Neural progenitor cell (in vitro differentiated cells): Measurements from ENCODE around the gene PLEKHM1. TPM values are rescaled to one million over a fixed set of nuclear protein-coding genes. Genes with fewer than 3 reads are reported as not detected.
A peak's percentile ranks its signal among the peaks of the same experiment; 100 is the strongest.
"Not testable (repeated sequence)": the region's sequence is repeated elsewhere in the genome, so short reads cannot be mapped to it uniquely, and the experiment has no call there.

Experiments
- DNase-seq: peaks from one replicate; pipeline ENCODE4 v3.0.0-alpha.2; 2016; ENCODE audit warnings: low spot score
- H2AFZ ChIP-seq: fragments of 200-600 bp; sonication (generic); replicated peaks from 2 replicates; pipeline ENCODE4 v1.6.1; 2016; ENCODE audit warnings: antibody characterized with exemption
- H3F3A ChIP-seq: fragments of 200-600 bp; sonication (generic); 2 replicates; pipeline ENCODE4 v1.6.1; 2016; ENCODE audit warnings: antibody characterized with exemption, low read depth
- H3K27ac ChIP-seq: fragments of 200-600 bp; sonication (generic); 2 replicates; pipeline ENCODE4 v1.5.1; 2016; ENCODE audit warnings: mild to moderate bottlenecking
- H3K27me3 ChIP-seq: fragments of 200-600 bp; sonication (generic); 2 replicates; pipeline ENCODE4 v1.6.1; 2016; ENCODE audit warnings: mild to moderate bottlenecking, moderate library complexity
- H3K36me3 ChIP-seq: fragments of 200-600 bp; sonication (generic); 2 replicates; pipeline ENCODE4 v1.5.1; 2016
- H3K4me1 ChIP-seq: fragments of 200-600 bp; sonication (generic); 2 replicates; pipeline ENCODE4 v1.6.1; 2016; ENCODE audit warnings: mixed run types
- H3K4me2 ChIP-seq: fragments of 200-600 bp; sonication (generic); 2 replicates; pipeline ENCODE4 v1.6.1; 2016
- H3K4me3 ChIP-seq: fragments of 200-600 bp; sonication (generic); 2 replicates; pipeline ENCODE4 v1.5.1; 2016
- H3K79me2 ChIP-seq: fragments of 200-600 bp; sonication (generic); 2 replicates; pipeline ENCODE4 v1.6.1; 2016; ENCODE audit warnings: low read depth
- H3K9ac ChIP-seq: fragments of 200-600 bp; sonication (generic); 2 replicates; pipeline ENCODE4 v1.6.1; 2016
- H3K9me3 ChIP-seq: fragments of 200-600 bp; sonication (generic); 2 replicates; pipeline ENCODE4 v1.5.1; 2016; ENCODE audit warnings: low read depth
- H4K20me1 ChIP-seq: fragments of 200-600 bp; sonication (generic); 2 replicates; pipeline ENCODE4 v1.6.1; 2016; ENCODE audit warnings: low read depth
- H3K27ac Mint-ChIP-seq: 3 replicates; pipeline ENCODE4 v1.8.0; 2021; ENCODE audit warnings: mixed read lengths
- H3K27me3 Mint-ChIP-seq: 2 replicates; pipeline ENCODE4 v1.8.0; 2022; ENCODE audit warnings: low read depth, mild to moderate bottlenecking, inconsistent platforms, moderate library complexity, mixed read lengths; ENCODE audit not compliant: insufficient read depth
- H3K36me3 Mint-ChIP-seq: 3 replicates; pipeline ENCODE4 v1.8.0; 2021; ENCODE audit warnings: mixed read lengths
- H3K4me1 Mint-ChIP-seq: 3 replicates; pipeline ENCODE4 v1.8.0; 2021; ENCODE audit warnings: mixed read lengths
- H3K4me3 Mint-ChIP-seq: 3 replicates; pipeline ENCODE4 v1.8.0; 2021; ENCODE audit warnings: mild to moderate bottlenecking, moderate library complexity, mixed read lengths
- H3K9me3 Mint-ChIP-seq: 3 replicates; pipeline ENCODE4 v1.8.0; 2020; ENCODE audit warnings: mixed read lengths
- total RNA-seq: library from RNA; depleted of rRNA; stranded (reverse); fragments of >200 nt; gene quantifications from 2 replicates; pipeline ENCODE4 v1.2.3, GENCODE V29; 2015; ENCODE audit warnings: low replicate concordance
- TF ChIP-seq, protein P1 (sequence below): fragments of 200-600 bp; sonication (generic); IDR thresholded peaks from 2 replicates; pipeline ENCODE4 v1.5.1; 2017; ENCODE audit warnings: antibody characterized with exemption, mild to moderate bottlenecking

PLEKHM1 gene
- total RNA-seq = 6.2 and 7.0 TPM in 2 replicates

DNA sequence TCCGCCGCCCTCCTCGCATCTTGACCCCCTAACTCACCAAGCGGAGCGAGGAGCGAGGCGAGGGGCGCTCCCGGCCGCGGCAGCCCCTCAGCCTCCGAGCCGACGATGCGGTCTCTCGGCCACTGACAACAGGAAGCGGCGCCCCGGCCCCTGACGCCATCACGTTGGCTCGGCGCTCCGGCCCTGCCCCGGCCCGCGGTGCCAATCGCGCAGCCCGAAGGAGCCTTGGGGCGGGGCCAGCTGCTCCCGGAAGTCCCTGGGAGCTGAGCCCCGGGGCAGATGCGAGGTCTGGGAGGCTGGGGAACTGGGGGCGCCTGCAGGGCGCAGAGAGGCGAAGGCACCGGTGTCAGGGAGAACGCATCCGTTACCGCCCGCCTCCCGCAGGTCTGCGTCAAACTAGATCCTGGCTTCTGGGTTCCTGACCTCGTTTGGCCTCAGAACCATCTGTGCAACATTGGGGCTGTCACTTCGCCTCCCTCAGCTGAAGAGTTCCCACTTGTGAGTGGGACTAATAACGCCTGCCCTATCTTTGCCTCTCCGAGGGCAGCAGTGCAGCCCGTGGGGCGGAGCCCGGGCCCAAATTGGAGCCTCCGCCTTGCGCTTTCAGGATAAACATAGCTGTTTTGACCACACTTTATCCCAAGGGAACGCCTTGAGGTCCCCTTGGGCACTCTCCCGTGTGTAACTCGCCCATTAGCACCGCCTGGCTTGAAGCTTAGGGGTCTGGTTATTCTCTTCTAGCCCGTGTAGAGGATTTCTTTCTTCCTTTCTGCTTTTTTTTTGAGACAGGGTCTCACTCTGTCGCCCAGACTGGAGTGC lies at the start of gene PLEKHM1:
Gene PLEKHM1, minus strand, starts transcription at position 107 of the 819 bp plus-strand sequence. CDS start 8,237 bp downstream, outside the sequence.
- not testable (repeated sequence) for H3K36me3 Mint-ChIP-seq, H3K27ac ChIP-seq, H3K36me3 ChIP-seq, H3K9me3 Mint-ChIP-seq, H3K4me1 ChIP-seq, H3K9me3 ChIP-seq, H3K79me2 ChIP-seq, H3K9ac ChIP-seq, H4K20me1 ChIP-seq, H3K27ac Mint-ChIP-seq, H3K27me3 ChIP-seq, H3K27me3 Mint-ChIP-seq, H3F3A ChIP-seq
- DNase-seq = peak; percentile 88
- H3K4me3 Mint-ChIP-seq = peak within 1 kb of the TSS; percentile 91
- Histone ChIP-seq H2AFZ (peak within 1 kb of the TSS; percentile 76), H3K4me3 (peak within 1 kb of the TSS; percentile 83), H3K4me2 (peak within 1 kb of the TSS; percentile 86)
- H3K4me1 Mint-ChIP-seq = peaks cover 11% of the 10 kb centered on the region

DNA sequence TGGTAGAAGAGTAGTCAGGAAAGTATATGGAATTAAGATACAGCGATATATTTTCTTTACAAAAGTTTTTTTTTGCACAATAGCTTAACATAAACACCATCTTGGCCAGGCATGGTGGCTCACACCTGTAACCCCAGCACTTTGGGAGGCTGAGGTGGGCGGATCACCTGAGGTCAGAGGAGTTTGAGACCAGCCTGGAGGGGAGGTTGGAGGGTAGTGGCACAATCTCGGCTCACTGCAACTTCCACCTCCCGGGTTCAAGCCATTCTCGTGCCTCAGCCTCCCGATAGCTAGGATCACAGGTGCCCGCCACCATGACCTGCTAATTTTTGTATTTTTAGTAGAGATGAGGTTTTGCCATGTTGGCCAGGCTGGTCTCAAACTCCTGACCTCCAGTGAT lies 47.6 kb upstream of the PLEKHM1 start:
- not testable (repeated sequence) for H3K36me3 Mint-ChIP-seq, DNase-seq, H3K4me2 ChIP-seq, H3K27me3 Mint-ChIP-seq, H3K9ac ChIP-seq, H3K27ac ChIP-seq, H3K4me3 Mint-ChIP-seq, H3K9me3 ChIP-seq, H3K27ac Mint-ChIP-seq, H3K9me3 Mint-ChIP-seq, H2AFZ ChIP-seq, H4K20me1 ChIP-seq, H3F3A ChIP-seq, H3K27me3 ChIP-seq, H3K4me1 ChIP-seq, H3K4me3 ChIP-seq, H3K79me2 ChIP-seq, H3K36me3 ChIP-seq, H3K4me1 Mint-ChIP-seq

DNA sequence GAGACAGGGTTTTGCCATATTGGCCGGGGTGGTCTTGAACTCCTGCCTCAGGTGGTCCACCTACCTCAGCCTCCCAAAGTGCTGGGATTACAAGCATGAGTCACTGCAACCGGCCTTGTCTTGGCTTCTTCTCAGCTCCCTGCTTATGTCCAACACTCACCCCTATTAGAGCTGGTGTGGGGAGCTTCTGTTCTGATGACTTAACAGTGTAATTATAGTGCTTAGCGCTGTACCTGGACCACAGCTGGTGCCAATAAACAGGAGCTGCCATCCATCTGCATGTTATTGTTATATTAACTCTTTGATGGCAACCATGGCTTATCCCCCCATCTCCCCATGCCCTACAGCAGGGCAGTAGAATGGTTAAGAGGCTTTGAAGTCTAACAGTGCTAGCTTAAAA lies 15.6 kb upstream of the PLEKHM1 start:
- H3K9me3 ChIP-seq, H3F3A ChIP-seq, H3K79me2 ChIP-seq, H3K9me3 Mint-ChIP-seq, H3K27me3 Mint-ChIP-seq, H3K4me2 ChIP-seq, H3K4me3 Mint-ChIP-seq, H4K20me1 ChIP-seq, H3K27ac ChIP-seq, H3K36me3 ChIP-seq, H3K27ac Mint-ChIP-seq, DNase-seq, H3K36me3 Mint-ChIP-seq, H3K4me1 ChIP-seq, H2AFZ ChIP-seq, H3K4me3 ChIP-seq, H3K27me3 ChIP-seq, H3K9ac ChIP-seq, H3K4me1 Mint-ChIP-seq: not testable (repeated sequence)

DNA sequence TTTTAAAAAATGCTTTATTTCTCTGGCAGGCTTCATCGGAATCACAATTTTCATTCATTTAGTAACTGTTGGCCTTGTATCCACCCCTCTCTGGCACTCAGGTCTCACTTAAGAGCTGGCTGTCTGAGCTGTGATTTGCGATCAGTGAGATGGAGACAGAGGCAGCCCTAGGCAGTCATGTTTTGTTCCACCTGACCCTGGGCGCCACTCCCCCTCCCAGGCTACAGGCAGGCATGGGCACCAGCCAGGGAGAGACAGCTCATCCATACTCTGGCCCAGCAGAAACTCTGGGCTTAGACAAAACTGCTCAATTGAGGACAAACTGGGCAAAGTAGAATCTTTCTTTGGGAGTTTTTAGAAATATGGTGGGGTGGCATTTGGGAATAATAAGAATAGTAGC lies 14.7 kb upstream of the PLEKHM1 start:
- not testable (repeated sequence) for H3K27me3 Mint-ChIP-seq, H3K4me2 ChIP-seq, H3K36me3 ChIP-seq, H3F3A ChIP-seq, H3K9me3 Mint-ChIP-seq, DNase-seq, H3K9ac ChIP-seq, H3K36me3 Mint-ChIP-seq, H2AFZ ChIP-seq, H3K27ac Mint-ChIP-seq, H3K9me3 ChIP-seq, H4K20me1 ChIP-seq, H3K4me1 Mint-ChIP-seq, H3K4me1 ChIP-seq, H3K27ac ChIP-seq, H3K4me3 ChIP-seq, H3K79me2 ChIP-seq, H3K27me3 ChIP-seq, H3K4me3 Mint-ChIP-seq

DNA sequence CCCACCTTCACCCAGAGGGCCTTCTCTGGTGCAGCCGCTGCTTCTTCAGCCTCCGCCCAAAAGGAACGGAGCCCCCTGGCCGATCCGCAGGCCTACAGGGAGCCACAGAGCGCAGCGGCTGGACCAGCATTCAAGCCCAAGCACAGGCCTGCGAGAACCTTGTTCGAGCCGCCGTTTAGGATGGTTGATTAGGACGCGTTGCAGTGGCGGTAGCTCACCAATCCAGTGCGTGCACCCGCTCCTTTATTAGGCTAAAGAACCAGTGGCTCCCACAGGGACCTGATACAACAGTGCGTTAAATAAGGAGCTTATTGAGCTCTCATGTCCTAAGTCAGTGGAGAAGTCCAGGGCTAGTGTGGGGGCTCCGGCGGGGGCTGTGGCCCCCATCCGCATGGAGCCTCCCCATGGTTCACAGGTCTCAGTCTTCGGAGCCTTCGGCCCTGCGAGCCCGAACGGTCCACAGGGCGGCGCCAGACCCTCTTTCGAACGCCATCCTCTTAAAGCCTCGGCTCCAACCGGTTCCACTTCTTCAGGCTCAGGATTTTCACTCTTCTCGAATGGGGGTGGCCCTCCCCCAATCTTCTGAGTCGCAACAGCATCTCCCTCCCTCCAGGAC lies 10.7 kb upstream of the PLEKHM1 start:
- not testable (repeated sequence) for H3K4me3 Mint-ChIP-seq, H3K79me2 ChIP-seq, H2AFZ ChIP-seq, H3K9ac ChIP-seq, H3K27ac ChIP-seq, H3K4me1 Mint-ChIP-seq, H3K36me3 Mint-ChIP-seq, H3K9me3 Mint-ChIP-seq, H4K20me1 ChIP-seq, H3K27me3 ChIP-seq, H3F3A ChIP-seq, H3K9me3 ChIP-seq, DNase-seq, H3K27ac Mint-ChIP-seq, H3K4me2 ChIP-seq, H3K27me3 Mint-ChIP-seq, H3K4me1 ChIP-seq, H3K4me3 ChIP-seq, H3K36me3 ChIP-seq
- TF ChIP-seq, protein P1, sequence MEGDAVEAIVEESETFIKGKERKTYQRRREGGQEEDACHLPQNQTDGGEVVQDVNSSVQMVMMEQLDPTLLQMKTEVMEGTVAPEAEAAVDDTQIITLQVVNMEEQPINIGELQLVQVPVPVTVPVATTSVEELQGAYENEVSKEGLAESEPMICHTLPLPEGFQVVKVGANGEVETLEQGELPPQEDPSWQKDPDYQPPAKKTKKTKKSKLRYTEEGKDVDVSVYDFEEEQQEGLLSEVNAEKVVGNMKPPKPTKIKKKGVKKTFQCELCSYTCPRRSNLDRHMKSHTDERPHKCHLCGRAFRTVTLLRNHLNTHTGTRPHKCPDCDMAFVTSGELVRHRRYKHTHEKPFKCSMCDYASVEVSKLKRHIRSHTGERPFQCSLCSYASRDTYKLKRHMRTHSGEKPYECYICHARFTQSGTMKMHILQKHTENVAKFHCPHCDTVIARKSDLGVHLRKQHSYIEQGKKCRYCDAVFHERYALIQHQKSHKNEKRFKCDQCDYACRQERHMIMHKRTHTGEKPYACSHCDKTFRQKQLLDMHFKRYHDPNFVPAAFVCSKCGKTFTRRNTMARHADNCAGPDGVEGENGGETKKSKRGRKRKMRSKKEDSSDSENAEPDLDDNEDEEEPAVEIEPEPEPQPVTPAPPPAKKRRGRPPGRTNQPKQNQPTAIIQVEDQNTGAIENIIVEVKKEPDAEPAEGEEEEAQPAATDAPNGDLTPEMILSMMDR = peak; percentile 37

DNA sequence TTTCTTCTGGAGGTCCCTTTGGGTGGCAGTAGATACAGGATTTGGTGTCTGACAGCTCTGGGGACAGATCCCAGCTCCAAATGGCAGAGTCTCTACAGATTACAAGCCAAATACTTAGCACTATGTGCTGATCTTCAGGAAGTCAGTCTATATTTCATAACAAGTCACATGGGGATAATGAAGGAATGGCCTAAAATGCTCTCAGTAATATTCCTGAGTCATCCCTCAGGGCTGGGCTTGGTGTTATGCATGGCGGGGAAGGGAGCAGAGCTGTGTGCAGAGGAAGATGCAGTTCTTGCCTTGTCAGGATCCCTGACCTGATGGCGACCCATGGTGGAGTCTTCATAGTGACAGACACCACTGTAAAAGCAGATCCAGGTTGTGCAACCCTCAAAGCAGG lies 10.0 kb upstream of the PLEKHM1 start:
- H3K36me3 Mint-ChIP-seq, H4K20me1 ChIP-seq, H3K4me2 ChIP-seq, H3F3A ChIP-seq, H3K9me3 ChIP-seq, H3K27ac ChIP-seq, H3K9me3 Mint-ChIP-seq, H3K9ac ChIP-seq, H3K4me1 ChIP-seq, H3K4me1 Mint-ChIP-seq, H3K79me2 ChIP-seq, H3K27ac Mint-ChIP-seq, H3K4me3 Mint-ChIP-seq, H3K4me3 ChIP-seq, H2AFZ ChIP-seq, H3K27me3 Mint-ChIP-seq, DNase-seq, H3K27me3 ChIP-seq, H3K36me3 ChIP-seq: not testable (repeated sequence)

DNA sequence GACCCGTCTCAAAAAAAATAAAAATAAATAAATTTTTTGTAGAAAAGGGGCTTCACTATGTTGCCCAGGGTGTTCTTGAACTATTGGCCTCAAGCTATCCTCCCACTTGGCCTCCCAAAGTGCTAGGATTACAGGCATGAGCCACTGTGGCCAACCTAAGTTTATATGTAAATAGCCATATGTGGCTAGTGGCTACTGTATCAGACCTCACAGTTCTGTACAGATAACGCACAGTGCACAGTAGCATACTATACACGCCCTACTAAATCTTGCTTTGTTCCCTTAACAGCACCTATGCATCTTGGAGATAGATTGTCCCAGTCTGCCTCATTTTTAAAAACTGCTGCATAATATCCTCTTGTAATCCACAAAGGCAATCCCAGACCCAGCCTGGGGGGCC lies 8.7 kb upstream of the PLEKHM1 start:
- not testable (repeated sequence) for H3K4me3 Mint-ChIP-seq, DNase-seq, H4K20me1 ChIP-seq, H3F3A ChIP-seq, H3K9me3 Mint-ChIP-seq, H3K27me3 ChIP-seq, H3K27me3 Mint-ChIP-seq, H3K27ac Mint-ChIP-seq, H3K4me1 Mint-ChIP-seq, H3K4me2 ChIP-seq, H3K4me3 ChIP-seq, H3K27ac ChIP-seq, H3K9ac ChIP-seq, H3K36me3 Mint-ChIP-seq, H3K4me1 ChIP-seq, H2AFZ ChIP-seq, H3K79me2 ChIP-seq, H3K9me3 ChIP-seq, H3K36me3 ChIP-seq
